ENCODE measurements around the gene PSPH. TPM values are rescaled to one million over a fixed set of nuclear protein-coding genes. Genes with fewer than 3 reads are reported as not detected.

Gene PSPH
- polyA plus RNA-seq, 1 donor from 2014 or later = 5.6 TPM

GRCh38 chr7:55962014-55962413 is 89.2 kb downstream of the PSPH start:
- Mint-ChIP-seq H3K4me1 (peaks cover 7 to 13% (median 12%) of the 10 kb centered on the region in 3 donors), H3K9me3 (no peaks in the 10 kb centered on the region), H3K4me3 (peak overlapping the region in 2 of 4 donors; percentile 18 to 57), H3K27me3 (no peaks in the 10 kb centered on the region), H3K27ac (peak overlapping the region in 2 of 3 donors; percentile 65 to 88), H3K36me3 (peaks cover under 1% of the 10 kb centered on the region)

Other genes starting within 250 kb of the PSPH start
- gene SEPTIN14, start 188.7 kb downstream of the PSPH start, polyA plus RNA-seq = not detected
- 3.3 TPM for gene ZNF713, start 164.0 kb downstream of the PSPH start, polyA plus RNA-seq
- 19.9 TPM for gene MRPS17, start 99.6 kb downstream of the PSPH start, polyA plus RNA-seq
- gene NIPSNAP2, start 86.9 kb downstream of the PSPH start, polyA plus RNA-seq = 43.7 TPM
- gene CCT6A, start 321 bp upstream of the PSPH start, polyA plus RNA-seq = 81.6 TPM
- 130 TPM for gene SUMF2, start 12.8 kb upstream of the PSPH start, polyA plus RNA-seq
- not detected for gene PHKG1, start 41.5 kb upstream of the PSPH start, polyA plus RNA-seq
- gene CHCHD2, start 55.0 kb upstream of the PSPH start, polyA plus RNA-seq = 530 TPM
- not detected for gene NUPR2, start 65.0 kb upstream of the PSPH start, polyA plus RNA-seq